Fibroblast of skin of back (primary cell): ENCODE results near the gene MTF1.

ENCODE experiments used
- DNase-seq: peaks from one replicate; pipeline ENCODE4 v3.0.0-alpha.2; 2013

The MTF1 gene

GRCh38 chr1:37828410-37829074 is 30.9 kb downstream of the MTF1 start:
- no peak for DNase-seq

- no peak for DNase-seq
Measured at GRCh38 chr1:37825506-37825905, 33.9 kb downstream of the MTF1 start.

- no peak for DNase-seq
Measured at GRCh38 chr1:37824001-37824400, 35.4 kb downstream of the MTF1 start.

GRCh38 chr1:37822906-37823815 is 36.2 kb downstream of the MTF1 start:
- no peak for DNase-seq

GRCh38 chr1:37821481-37821880 is 37.9 kb downstream of the MTF1 start:
- no peak for DNase-seq

GRCh38 chr1:37817481-37817880 is 41.9 kb downstream of the MTF1 start:
- no peak for DNase-seq

GRCh38 chr1:37814252-37814651 is 45.1 kb downstream of the MTF1 start:
- no peak for DNase-seq

- no peak for DNase-seq
Measured at GRCh38 chr1:37813529-37814145, 45.8 kb downstream of the MTF1 start.

- peak; percentile 83 for DNase-seq
Measured at GRCh38 chr1:37811027-37811655, 48.3 kb downstream of the MTF1 start.

- DNase-seq: no peak
Measured at GRCh38 chr1:37809942-37810341, 49.5 kb downstream of the MTF1 start.

GRCh38 chr1:37808369-37809319 is 50.7 kb downstream of the MTF1 start:
- DNase-seq: peak; percentile 84

- DNase-seq: peak; percentile 95
Measured at GRCh38 chr1:37807555-37808368, 51.6 kb downstream of the MTF1 start, which contains the start of the genes C1orf122 and YRDC. Gene C1orf122 (plus strand): TSS chr1:37807790. CDS start chr1:37808405, 615 bp downstream. Gene YRDC (minus strand): TSS chr1:37808208. CDS start chr1:37808180, 28 bp downstream.

GRCh38 chr1:37807220-37807554 is 52.2 kb downstream of the MTF1 start:
- no peak for DNase-seq

- DNase-seq: no peak
Measured at GRCh38 chr1:37802439-37802838, 57.0 kb downstream of the MTF1 start.

- DNase-seq: peak; percentile 32
Measured at GRCh38 chr1:37797750-37798345, 61.5 kb downstream of the MTF1 start.

- DNase-seq: peak; percentile 44
Measured at GRCh38 chr1:37795340-37796125, 63.9 kb downstream of the MTF1 start.

GRCh38 chr1:37794372-37795339 is 64.7 kb downstream of the MTF1 start:
- no peak for DNase-seq

GRCh38 chr1:37793773-37794371 is 65.5 kb downstream of the MTF1 start, which contains the start of gene MANEAL:
Gene MANEAL (plus strand): TSS chr1:37793847. CDS start chr1:37794183, 336 bp downstream.
- DNase-seq: peak; percentile 55
